AG10803 (cell line): ENCODE results near the gene STARD5.

Experiments
- DNase-seq: peaks from one replicate; pipeline ENCODE4 v3.0.0; 2010; ENCODE audit warnings: low read depth
- H3K4me3 ChIP-seq: 2 replicates; pipeline ENCODE4 v1.5.1; 2011; ENCODE audit warnings: mild to moderate bottlenecking, low read length, control low read depth
- CTCF ChIP-seq: conservative IDR thresholded peaks from 2 replicates; pipeline ENCODE4 v1.5.1; 2011; ENCODE audit warnings: mild to moderate bottlenecking, low read length, control low read depth, inconsistent platforms

Gene STARD5

GRCh38 chr15:81268881-81269601 lies 54.9 kb downstream of the STARD5 start:
- no peak for DNase-seq
- TF ChIP-seq CTCF, result no peak
- no peak overlapping the region for H3K4me3 ChIP-seq

DNA sequence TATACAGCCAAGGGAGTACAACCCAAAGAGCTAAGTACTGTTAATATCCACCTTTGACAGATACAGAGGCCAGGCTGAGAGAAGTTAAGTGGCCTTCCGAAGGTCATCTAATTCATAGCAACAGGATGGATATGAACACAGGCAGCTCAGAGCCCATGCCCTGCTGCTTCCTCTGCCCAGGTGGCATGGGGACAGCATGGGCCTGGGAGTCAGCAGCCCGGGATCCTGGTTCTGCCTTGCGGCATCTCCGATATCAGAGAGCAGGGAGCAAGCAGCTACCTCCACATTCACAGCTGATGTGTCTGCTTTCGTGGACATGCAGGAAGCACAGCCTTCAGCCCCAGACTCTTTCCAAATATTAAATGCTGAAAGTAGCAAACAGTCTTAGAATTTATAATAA lies 55.6 kb downstream of the STARD5 start:
- no peak overlapping the region for H3K4me3 ChIP-seq
- no peak for DNase-seq
- no peak for TF ChIP-seq CTCF

- TF ChIP-seq CTCF, result peak; percentile 96
- DNase-seq, result peak; percentile 75
- H3K4me3 ChIP-seq, result no peak overlapping the region
Observed at GRCh38 chr15:81265944-81266775, 57.8 kb downstream of the STARD5 start.

DNA sequence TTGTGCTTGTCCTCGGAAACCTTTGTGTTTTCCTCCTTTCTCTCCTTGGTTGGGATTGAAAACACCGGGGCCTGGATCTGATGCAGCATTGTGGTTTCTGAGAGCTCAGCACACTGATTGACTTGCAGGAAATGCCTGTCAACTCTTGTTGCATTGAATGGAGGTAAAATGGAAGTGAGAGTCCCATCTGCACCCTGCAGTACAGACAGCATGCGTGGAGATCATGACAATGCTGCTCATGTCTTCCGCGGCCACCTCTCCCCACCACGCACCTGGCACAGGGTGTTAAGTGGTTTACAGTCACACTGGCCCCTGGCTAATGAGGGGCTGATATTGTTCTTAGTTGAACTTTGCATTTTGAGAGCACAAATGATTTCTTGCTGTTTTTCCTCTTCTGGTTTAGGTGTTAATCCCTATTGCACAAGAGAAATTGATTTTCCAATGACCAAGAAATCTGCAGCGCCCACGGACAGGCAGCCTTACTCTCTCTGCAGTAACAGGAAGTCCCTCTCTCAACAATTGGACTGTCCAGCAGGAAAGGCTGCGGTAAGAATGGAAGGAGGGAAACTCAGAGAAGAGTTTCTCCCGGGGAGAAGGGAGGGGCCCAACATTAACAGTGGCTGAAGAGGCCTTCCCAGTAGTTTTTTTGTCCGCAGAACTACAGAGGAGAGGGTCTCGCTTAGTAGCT lies 58.5 kb downstream of the STARD5 start:
- no peak for TF ChIP-seq CTCF
- no peak overlapping the region for H3K4me3 ChIP-seq
- DNase-seq, result no peak

- DNase-seq, result peak; percentile 21
- no peak overlapping the region for H3K4me3 ChIP-seq
- TF ChIP-seq CTCF, result no peak
Observed at GRCh38 chr15:81264072-81264857, 59.7 kb downstream of the STARD5 start.

GRCh38 chr15:81263477-81263876 lies 60.5 kb downstream of the STARD5 start:
- no peak overlapping the region for H3K4me3 ChIP-seq
- TF ChIP-seq CTCF, result no peak
- no peak for DNase-seq
